H1 (cell line): Measurements from ENCODE around the gene ZNF599. TPM values are rescaled to one million over a fixed set of nuclear protein-coding genes. Genes with fewer than 3 reads are reported as not detected.

Experiments
- CTCF ChIA-PET: fragments of 300-600 bp; sonication (Branson Sonifier 250); formaldehyde crosslinking; loops from one replicate; lab custom pipeline; 2021; ENCODE audit not compliant: partially characterized antibody; lab: Charles Lee
- POLR2A ChIA-PET: fragments of 300-600 bp; sonication (Branson Sonifier 250); formaldehyde crosslinking; loops from one replicate; lab custom pipeline; 2021; ENCODE audit warnings: inconsistent platforms; ENCODE audit not compliant: partially characterized antibody; lab: Charles Lee
- DNase-seq, 2 experiments: peaks; one replicate each; pipeline versions ENCODE4 v3.0.0 to v3.0.0-alpha.2; 2010 to 2022; ENCODE audit warnings: low spot score in 2 of 2, low read depth in 1 of 2, mixed read lengths in 1 of 2
- FAIRE-seq: peaks from 2 replicates; lab custom pipeline; 2011; peaks lifted over from hg19 to GRCh38; lab: Jason Lieb, UNC
- H2AFZ ChIP-seq: 2 replicates; pipeline ENCODE4 v1.8.1; 2012; ENCODE audit warnings: low read length, inconsistent platforms
- H2AK5ac ChIP-seq: 2 replicates; pipeline ENCODE4 v1.6.1; 2013; ENCODE audit warnings: low read depth, low read length
- H2BK120ac ChIP-seq: replicated peaks from 2 replicates; pipeline ENCODE3; 2013; ENCODE audit warnings: low read depth, low read length, inconsistent platforms
- H2BK12ac ChIP-seq: 2 replicates; pipeline ENCODE4 v1.6.1; 2013; ENCODE audit warnings: low read depth, low read length
- H2BK15ac ChIP-seq: 2 replicates; pipeline ENCODE4 v1.6.1; 2013; ENCODE audit warnings: low read length
- H2BK20ac ChIP-seq: 2 replicates; pipeline ENCODE4 v1.6.1; 2013; ENCODE audit warnings: low read length
- H2BK5ac ChIP-seq: 2 replicates; pipeline ENCODE4 v1.6.1; 2013; ENCODE audit warnings: low read depth, low read length
- H3K14ac ChIP-seq: 2 replicates; pipeline ENCODE4 v1.6.1; 2013; ENCODE audit warnings: inconsistent platforms; ENCODE audit not compliant: insufficient read length
- H3K18ac ChIP-seq: 2 replicates; pipeline ENCODE4 v1.6.1; 2013; ENCODE audit warnings: low read length; ENCODE audit errors: extremely low read depth
- H3K23ac ChIP-seq: 2 replicates; pipeline ENCODE4 v1.6.1; 2013; ENCODE audit warnings: inconsistent platforms; ENCODE audit not compliant: insufficient read length
- H3K23me2 ChIP-seq: 2 replicates; pipeline ENCODE4 v1.6.1; 2013; ENCODE audit warnings: low read depth, low read length
- H3K27ac ChIP-seq: 2 replicates; pipeline ENCODE4 v1.6.1; 2011; ENCODE audit warnings: low read depth, low read length, inconsistent platforms
- H3K27me3 ChIP-seq, 4 experiments: replicated peaks in 1 of 4; 1 replicate in 1 of 4; 2 replicates in 3 of 4; pipeline versions ENCODE4 v1.6.1 to v1.8.1; 2011 to 2013; ENCODE audit warnings: low read length in 3 of 4, mild to moderate bottlenecking in 3 of 4, inconsistent platforms in 2 of 4, mixed read lengths in 2 of 4, moderate library complexity in 1 of 4; ENCODE audit not compliant: control insufficient read depth in 3 of 4, insufficient read depth in 3 of 4; ENCODE audit errors: extremely low read depth in 1 of 4
- H3K36me3 ChIP-seq, 4 experiments: 2 replicates each; pipeline versions ENCODE4 v1.6.1 to v1.8.1; 2011 to 2013; ENCODE audit warnings: mild to moderate bottlenecking in 4 of 4, low read length in 3 of 4, moderate library complexity in 2 of 4, control low read depth in 1 of 4, inconsistent platforms in 1 of 4; ENCODE audit not compliant: insufficient read depth in 4 of 4, control insufficient read depth in 2 of 4
- H3K4ac ChIP-seq: replicated peaks from 2 replicates; pipeline ENCODE3; 2013; ENCODE audit warnings: low read length, low read depth, mixed read lengths, inconsistent platforms; ENCODE audit not compliant: insufficient read length
- H3K4me1 ChIP-seq, 4 experiments: replicated peaks in 1 of 4; 1 replicate in 1 of 4; 2 replicates in 3 of 4; pipeline versions ENCODE4 v1.6.1 to v1.8.1; 2011 to 2013; ENCODE audit warnings: low read length in 3 of 4, inconsistent platforms in 2 of 4, mixed read lengths in 1 of 4; ENCODE audit not compliant: insufficient read depth in 4 of 4, control insufficient read depth in 3 of 4
- H3K4me2 ChIP-seq, 2 experiments: 2 replicates each; pipeline versions ENCODE4 v1.6.1 to v1.8.1; 2011 to 2013; ENCODE audit warnings: low read depth in 2 of 2, low read length in 2 of 2, control low read depth in 1 of 2, inconsistent platforms in 1 of 2, mild to moderate bottlenecking in 1 of 2; ENCODE audit not compliant: insufficient read depth in 1 of 2
- H3K4me3 ChIP-seq, 4 experiments: fragments of 200-600, 300-600 bp in 1 of 4; sonication (generic), shearing (Covaris generic), sonication (Bioruptor Twin) in 1 of 4; 2 replicates each; pipeline versions ENCODE4 v1.5.1 to v1.8.1; 2011 to 2016; ENCODE audit warnings: low read length in 4 of 4, low read depth in 3 of 4, control low read depth in 2 of 4, inconsistent platforms in 2 of 4, mild to moderate bottlenecking in 2 of 4, mixed read lengths in 1 of 4, moderate library complexity in 1 of 4; ENCODE audit not compliant: insufficient read depth in 2 of 4; ENCODE audit errors: extremely low read depth in 1 of 4
- H3K56ac ChIP-seq: replicated peaks from 2 replicates; pipeline ENCODE3; 2013; ENCODE audit warnings: low read depth, mild to moderate bottlenecking, mixed read lengths, low read length, inconsistent platforms; ENCODE audit not compliant: insufficient read length
- H3K79me1 ChIP-seq: 2 replicates; pipeline ENCODE4 v1.6.1; 2013; ENCODE audit warnings: low read depth, low read length, control low read depth
- H3K79me2 ChIP-seq, 2 experiments: 2 replicates each; pipeline versions ENCODE4 v1.6.1 to v1.8.1; 2012 to 2013; ENCODE audit warnings: low read length in 2 of 2, mild to moderate bottlenecking in 2 of 2, inconsistent platforms in 1 of 2; ENCODE audit not compliant: insufficient read depth in 2 of 2, control insufficient read depth in 1 of 2
- H3K9ac ChIP-seq, 4 experiments: replicated peaks in 1 of 4; 1 replicate in 1 of 4; 2 replicates in 3 of 4; pipeline versions ENCODE4 v1.6.1 to v1.8.1; 2011 to 2013; ENCODE audit warnings: low read depth in 3 of 4, low read length in 3 of 4, control low read depth in 2 of 4, mild to moderate bottlenecking in 2 of 4, moderate library complexity in 2 of 4, inconsistent platforms in 1 of 4; ENCODE audit errors: extremely low read depth in 1 of 4
- H3K9me3 ChIP-seq, 2 experiments: 2 replicates each; pipeline versions ENCODE4 v1.6.1 to v1.8.1; 2012 to 2013; ENCODE audit warnings: mild to moderate bottlenecking in 2 of 2, moderate library complexity in 2 of 2, control low read depth in 1 of 2, inconsistent platforms in 1 of 2, low read depth in 1 of 2, low read length in 1 of 2, mixed read lengths in 1 of 2; ENCODE audit not compliant: insufficient read depth in 2 of 2
- H4K20me1 ChIP-seq, 2 experiments: replicated peaks in 1 of 2; 2 replicates each; pipeline versions ENCODE3 to v1.8.1; 2011 to 2013; ENCODE audit warnings: inconsistent platforms in 2 of 2, low read length in 2 of 2, mild to moderate bottlenecking in 1 of 2; ENCODE audit not compliant: insufficient read depth in 2 of 2, control insufficient read depth in 1 of 2
- H4K5ac ChIP-seq: 2 replicates; pipeline ENCODE4 v1.6.1; 2013; ENCODE audit warnings: low read length, low read depth, mixed read lengths, inconsistent platforms; ENCODE audit not compliant: insufficient read length
- H4K8ac ChIP-seq: 2 replicates; pipeline ENCODE4 v1.8.0; 2013; ENCODE audit warnings: mild to moderate bottlenecking, moderate library complexity, low read length, inconsistent platforms; ENCODE audit not compliant: insufficient read depth; ENCODE audit errors: extremely low read depth
- H4K91ac ChIP-seq: replicated peaks from 2 replicates; pipeline ENCODE3; 2013; ENCODE audit warnings: low read length, mixed read lengths, inconsistent platforms; ENCODE audit not compliant: insufficient read length
- SIX5 ChIP-seq: IDR thresholded peaks from 2 replicates; pipeline ENCODE4 v1.6.1; 2011; ENCODE audit warnings: mild to moderate bottlenecking, low read depth, low read length
- SP4 ChIP-seq: IDR thresholded peaks from 2 replicates; pipeline ENCODE4 v1.6.1; 2012; ENCODE audit warnings: low read length, inconsistent platforms
- WGBS, 2 experiments: shearing (Covaris generic) in 1 of 2; methylation state at CpG; one replicate each; pipeline versions ENCODE4 v1.1.6 to v1.1.7; 2013 to 2015; ENCODE audit warnings: low lambda C conversion rate in 2 of 2, mixed read lengths in 2 of 2, inconsistent platforms in 1 of 2, low coverage in 1 of 2, missing lambda C conversion rate in 1 of 2; ENCODE audit not compliant: insufficient replicate concordance in 2 of 2, insufficient coverage in 1 of 2, insufficient read length in 1 of 2; ENCODE audit errors: extremely low coverage in 1 of 2, missing lambda C conversion rate in 1 of 2; 5-methylcytosine and 5-hydroxymethylcytosine counted together
- polyA plus RNA-seq, 7 experiments: library from polyadenylated mRNA; depleted of rRNA in 3 of 7; stranded (reverse) in 5 of 7; unstranded in 2 of 7; fragments of >200 nt in 5 of 7; fragments of 200-250 nt in 2 of 7; gene quantifications; 1 replicate in 5 of 7; 2 replicates in 1 of 7; 4 replicates in 1 of 7; pipeline versions ENCODE4 v1.2.1 to v1.2.3, GENCODE V29; 2011 to 2013; ENCODE audit warnings: missing spikeins in 2 of 7, mixed read lengths in 2 of 7
- total RNA-seq: library from RNA; stranded (reverse); fragmentation: NEBNext Ultra II Directional; extraction: Animal tissue kit (Norgen Biotek cat#: 25700); gene quantifications from 2 replicates; pipeline ENCODE4 v1.2.1, GENCODE V29; 2021

Gene ZNF599
- total and polyA plus RNA-seq, 2 of the 8 experiments (the other 6 are each of a cell fraction or from before 2014, with no cell fraction given) = 4.8 to 5.4 TPM

- no peaks in the 10 kb centered on the region for H3K79me1 ChIP-seq
- CTCF ChIA-PET = no interaction called here
- TF ChIP-seq SIX5 = no peak
- no peak for TF ChIP-seq SP4
These were observed 6.6 kb upstream of the ZNF599 start for GRCh38 chr19:34779652-34780051.

More at GRCh38 chr19:34779652-34780051, 6.6 kb upstream of the ZNF599 start:
- H3K27ac ChIP-seq = no peak overlapping the region
- H2BK20ac ChIP-seq = no peak overlapping the region
- POLR2A ChIA-PET = no interaction called here
- no peak overlapping the region for H2BK5ac ChIP-seq
- H3K4me3 ChIP-seq = no peak overlapping the region
- peaks cover 18 to 48% of the 10 kb centered on the region in 2 experiments for H3K9me3 ChIP-seq
- no peak overlapping the region for H4K5ac ChIP-seq
- H4K20me1 ChIP-seq = no peaks in the 10 kb centered on the region
- no peak overlapping the region for H2AK5ac ChIP-seq
- no peaks in the 10 kb centered on the region for H3K23me2 ChIP-seq
- no peak overlapping the region for H3K23ac ChIP-seq
- H2BK12ac ChIP-seq = no peak overlapping the region
- H3K9ac ChIP-seq = no peak overlapping the region
- H4K8ac ChIP-seq = no peak overlapping the region
- H3K18ac ChIP-seq = no peak overlapping the region
- no peaks in the 10 kb centered on the region for H3K79me2 ChIP-seq
- 56% methylated on average over 3 of the region's 3 CpGs; no CpG with 5 or more reads in 1 of the 2 experiments for WGBS, 2 experiments
- no peak overlapping the region for H3K4me2 ChIP-seq
- no peak overlapping the region for H2AFZ ChIP-seq
- no peak overlapping the region for H2BK15ac ChIP-seq
- H3K14ac ChIP-seq = no peak overlapping the region
- no peaks in the 10 kb centered on the region for H3K4me1 ChIP-seq
- no peaks in the 10 kb centered on the region for H3K27me3 ChIP-seq
- no peak overlapping the region for H2BK120ac ChIP-seq
- no peak for FAIRE-seq
- no peak overlapping the region for H3K4ac ChIP-seq
- no peak for DNase-seq
- no peak overlapping the region for H4K91ac ChIP-seq
- no peaks in the 10 kb centered on the region for H3K36me3 ChIP-seq
- no peak overlapping the region for H3K56ac ChIP-seq
